ENCODE data around the gene SEMA3D.

Gene SEMA3D

DNA sequence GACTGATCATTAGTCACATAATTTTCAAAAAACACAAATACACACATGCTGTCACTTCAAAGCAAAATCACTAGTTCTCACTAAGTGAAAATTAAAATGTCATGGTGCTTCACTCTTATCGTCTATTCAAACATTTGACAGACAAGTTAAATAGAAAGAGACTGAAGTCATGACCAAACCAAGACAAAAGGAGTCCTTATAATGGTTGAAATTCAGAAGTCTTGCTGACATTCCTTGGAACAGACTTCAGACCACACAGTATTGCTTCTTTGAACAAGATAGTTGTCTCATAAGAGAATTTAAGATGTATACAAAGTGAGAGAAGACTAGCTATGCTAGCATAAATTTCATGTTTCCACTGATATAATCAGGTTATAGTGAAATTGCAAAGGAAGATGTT is 119.5 kb downstream of the SEMA3D start:
- TF ChIP-seq GATA1 (IDR thresholded peaks at IDR 0.05; ENCODE audit: low read depth, low read length) (no peak), POLR2A (IDR thresholded peaks at IDR 0.05; ENCODE audit: low read length) (no peak)
- no peak for DNase-seq

DNA sequence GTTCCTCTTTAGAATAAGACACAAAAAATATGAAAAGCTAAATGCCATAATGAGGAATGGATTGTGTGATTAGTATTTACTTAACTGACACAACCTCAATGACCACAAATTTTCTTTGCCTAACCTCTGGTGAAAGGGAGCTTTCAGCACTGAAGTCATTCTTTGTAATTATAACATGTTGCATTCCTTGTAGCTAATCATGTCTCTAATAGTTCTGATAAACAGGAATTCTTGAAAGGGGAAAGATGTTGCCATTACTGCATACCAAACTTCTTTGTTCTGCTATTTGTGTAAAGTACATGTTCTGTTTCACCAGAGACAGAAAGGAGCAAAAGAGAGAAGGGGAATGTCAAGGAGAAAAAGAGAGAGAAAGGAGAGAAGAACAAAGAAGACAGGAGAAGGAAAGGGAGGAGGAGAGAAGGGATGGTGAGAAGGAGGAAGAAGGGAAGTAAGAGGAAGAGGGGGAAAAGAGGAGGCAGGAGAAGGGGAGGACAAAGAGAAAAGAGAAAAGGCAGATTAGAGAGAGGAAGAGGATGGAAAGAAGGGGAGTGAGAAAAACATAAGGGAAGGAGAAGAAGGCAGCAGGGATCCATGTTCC is 120.9 kb downstream of the SEMA3D start:
- no peak for TF ChIP-seq POLR2A (IDR thresholded peaks at IDR 0.05; ENCODE audit: low read length)
- TF ChIP-seq GATA1 (IDR thresholded peaks at IDR 0.05; ENCODE audit: low read depth, low read length) = no peak

DNA sequence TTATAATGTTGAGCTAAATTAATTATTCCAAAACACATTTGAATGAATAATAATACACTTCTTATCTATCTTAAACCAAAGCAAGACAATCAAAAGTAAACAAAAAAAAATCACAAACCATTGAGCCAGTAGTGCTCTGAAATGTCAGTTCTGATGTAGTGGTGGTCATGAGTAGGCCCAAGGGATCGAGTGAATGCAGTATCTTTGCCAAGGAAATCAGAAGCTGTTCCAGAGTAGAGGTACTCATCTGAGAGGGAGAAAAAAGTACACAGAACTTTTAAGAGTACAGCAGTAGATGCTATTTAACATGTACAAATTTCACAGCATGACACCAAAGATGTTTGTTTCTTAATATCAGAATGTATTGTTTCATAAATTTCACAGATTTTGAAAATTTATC is 121.5 kb downstream of the SEMA3D start:
- DNase-seq = no peak
- TF ChIP-seq POLR2A (IDR thresholded peaks at IDR 0.05; ENCODE audit: low read length) (no peak), GATA1 (IDR thresholded peaks at IDR 0.05; ENCODE audit: low read depth, low read length) (no peak)

More for the DNA sequence above, 120.9 kb downstream of the SEMA3D start:
- DNase-seq = no peak

DNA sequence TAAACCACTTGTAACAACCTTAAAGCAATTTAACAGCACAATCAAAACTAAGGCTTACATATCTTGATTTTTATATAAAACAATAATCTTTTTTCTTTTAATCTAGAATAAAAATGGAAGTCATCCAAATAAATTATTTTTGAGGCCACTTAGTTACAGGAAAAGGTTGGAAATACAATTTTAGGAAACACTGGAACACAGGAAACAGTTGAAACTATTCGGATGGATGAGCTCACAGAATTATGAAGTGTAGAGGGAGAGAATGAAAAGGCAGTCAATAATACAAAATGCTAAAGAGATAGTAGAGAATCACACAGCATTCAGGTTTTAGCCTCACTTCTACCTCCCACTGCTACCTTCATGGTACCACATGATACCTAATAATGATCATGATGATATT is 124.2 kb downstream of the SEMA3D start:
- TF ChIP-seq GATA1 (IDR thresholded peaks at IDR 0.05; ENCODE audit: low read depth, low read length) (no peak), POLR2A (IDR thresholded peaks at IDR 0.05; ENCODE audit: low read length) (no peak)
- no peak for DNase-seq

DNA sequence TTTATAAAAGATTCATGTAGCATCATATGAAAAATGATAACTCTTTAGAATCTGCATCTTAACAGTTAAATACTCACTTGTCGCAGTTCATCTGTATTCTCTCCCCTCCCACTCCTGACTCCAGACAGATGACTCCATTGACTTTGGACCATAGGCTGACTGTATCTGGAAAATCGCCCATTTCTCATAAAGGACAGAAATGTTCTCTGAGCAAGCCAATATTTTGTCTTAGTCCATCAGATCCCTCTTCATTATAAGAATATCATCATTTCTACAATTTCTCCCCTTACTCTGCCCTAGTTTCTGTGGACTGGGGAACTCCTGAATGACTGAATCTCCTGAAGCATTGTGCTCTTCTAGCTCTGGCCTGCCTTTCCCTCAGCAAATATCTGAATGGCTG is 125.4 kb downstream of the SEMA3D start:
- TF ChIP-seq POLR2A (IDR thresholded peaks at IDR 0.05; ENCODE audit: low read length) = no peak
- TF ChIP-seq GATA1 (IDR thresholded peaks at IDR 0.05; ENCODE audit: low read depth, low read length) = no peak

DNA sequence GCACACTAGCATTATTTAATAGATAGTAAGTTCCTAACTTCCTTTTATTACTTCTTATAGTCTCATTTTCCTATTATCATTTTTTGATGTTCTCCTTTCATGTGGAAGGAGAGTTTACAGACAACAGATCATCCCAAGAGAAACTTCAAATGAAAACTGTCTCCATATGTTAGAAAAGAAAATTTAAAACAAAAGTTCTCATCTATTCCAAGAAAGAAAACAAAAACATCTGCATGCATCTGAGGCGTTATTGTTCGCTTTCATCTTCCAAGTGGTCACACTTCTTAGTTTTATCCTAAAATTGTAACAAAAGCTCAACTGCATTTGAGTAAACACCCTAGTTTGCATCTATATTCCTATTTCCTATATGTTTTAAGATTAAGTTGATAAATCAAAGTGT is 126.2 kb downstream of the SEMA3D start:
- DNase-seq = no peak
- TF ChIP-seq GATA1 (IDR thresholded peaks at IDR 0.05; ENCODE audit: low read depth, low read length) = no peak
- no peak for TF ChIP-seq POLR2A (IDR thresholded peaks at IDR 0.05; ENCODE audit: low read length)

More for the DNA sequence above, 125.4 kb downstream of the SEMA3D start:
- no peak for DNase-seq

DNA sequence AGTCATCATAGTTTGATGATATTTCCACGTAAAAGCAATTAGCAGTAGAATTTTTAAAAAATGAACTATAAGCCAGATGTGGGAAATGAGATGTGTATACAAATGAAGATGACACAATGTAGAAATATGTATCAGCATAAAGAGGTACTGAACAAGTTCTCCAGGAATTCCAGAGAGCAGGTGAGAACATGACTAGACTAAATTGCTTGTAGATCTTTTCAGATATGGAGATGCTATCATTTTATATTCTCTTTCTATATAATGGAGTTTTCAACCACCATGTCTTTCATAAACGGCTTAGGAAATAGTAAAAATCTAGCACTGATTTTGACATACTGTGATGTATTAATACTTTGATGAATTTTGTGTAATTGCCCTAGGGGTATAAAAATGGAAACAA is 130.9 kb downstream of the SEMA3D start:
- DNase-seq = no peak
- TF ChIP-seq POLR2A (IDR thresholded peaks at IDR 0.05; ENCODE audit: low read length) = no peak
- no peak for TF ChIP-seq GATA1 (IDR thresholded peaks at IDR 0.05; ENCODE audit: low read depth, low read length)

DNA sequence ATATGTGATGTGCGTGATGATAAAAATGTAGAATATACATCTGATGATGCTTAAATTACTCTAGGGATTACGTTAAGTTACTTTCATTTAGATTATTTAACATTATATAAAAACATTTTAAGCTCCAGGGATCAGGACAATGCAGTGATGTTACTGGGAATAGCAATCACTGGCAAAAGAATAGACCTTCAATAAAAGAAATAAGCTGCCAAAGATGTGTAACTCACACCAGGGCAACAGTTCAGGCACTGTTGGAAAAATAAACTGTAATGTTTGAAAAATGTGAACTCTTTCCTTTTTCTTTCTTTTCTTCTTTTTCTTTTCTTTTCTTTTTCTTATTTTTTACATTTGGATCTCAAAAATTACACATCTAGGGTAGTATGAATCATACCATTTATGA is 131.7 kb downstream of the SEMA3D start:
- DNase-seq = no peak
- TF ChIP-seq POLR2A (IDR thresholded peaks at IDR 0.05; ENCODE audit: low read length) = no peak
- TF ChIP-seq GATA1 (IDR thresholded peaks at IDR 0.05; ENCODE audit: low read depth, low read length) = no peak

DNA sequence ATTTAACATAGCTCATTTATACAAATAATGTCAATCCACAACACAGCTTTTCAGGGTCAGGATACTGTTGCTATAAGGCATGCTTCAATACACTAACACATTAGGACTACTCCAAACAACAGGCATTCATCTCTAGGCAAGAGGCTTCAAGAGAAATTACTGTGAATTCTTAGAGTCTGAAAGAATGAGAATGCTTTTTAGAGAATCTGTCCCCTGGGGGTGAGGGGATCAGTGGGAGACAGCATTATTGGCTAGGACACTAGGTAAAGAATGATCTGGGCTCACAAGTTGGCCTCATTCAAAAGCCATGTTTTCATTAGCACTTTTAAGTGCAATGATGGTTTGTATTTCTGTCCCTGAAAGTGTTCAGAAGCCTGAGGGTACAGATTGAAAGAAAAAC is 132.6 kb downstream of the SEMA3D start:
- TF ChIP-seq POLR2A (IDR thresholded peaks at IDR 0.05; ENCODE audit: low read length) (no peak), GATA1 (IDR thresholded peaks at IDR 0.05; ENCODE audit: low read depth, low read length) (no peak)
- DNase-seq = no peak

DNA sequence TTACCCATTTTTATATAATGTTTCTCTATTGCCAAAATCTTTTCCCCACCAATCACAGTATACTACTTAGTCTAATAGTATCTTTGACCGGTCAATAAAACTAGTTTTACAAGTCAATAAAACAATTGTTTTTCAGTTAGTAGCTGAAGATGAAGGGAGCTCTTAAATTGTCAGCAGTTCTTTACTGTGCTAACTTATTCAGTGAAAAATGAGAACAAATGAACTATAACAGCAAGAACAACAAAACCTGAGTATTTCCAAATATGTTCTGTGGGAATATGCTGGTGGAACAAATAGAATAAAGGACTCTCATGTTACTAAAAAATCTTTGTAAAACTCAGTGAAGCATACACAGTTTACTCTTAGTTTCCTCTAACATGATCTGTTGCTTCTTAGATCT is 134.0 kb downstream of the SEMA3D start:
- TF ChIP-seq POLR2A (IDR thresholded peaks at IDR 0.05; ENCODE audit: low read length) (no peak), GATA1 (IDR thresholded peaks at IDR 0.05; ENCODE audit: low read depth, low read length) (no peak)
- no peak for DNase-seq

DNA sequence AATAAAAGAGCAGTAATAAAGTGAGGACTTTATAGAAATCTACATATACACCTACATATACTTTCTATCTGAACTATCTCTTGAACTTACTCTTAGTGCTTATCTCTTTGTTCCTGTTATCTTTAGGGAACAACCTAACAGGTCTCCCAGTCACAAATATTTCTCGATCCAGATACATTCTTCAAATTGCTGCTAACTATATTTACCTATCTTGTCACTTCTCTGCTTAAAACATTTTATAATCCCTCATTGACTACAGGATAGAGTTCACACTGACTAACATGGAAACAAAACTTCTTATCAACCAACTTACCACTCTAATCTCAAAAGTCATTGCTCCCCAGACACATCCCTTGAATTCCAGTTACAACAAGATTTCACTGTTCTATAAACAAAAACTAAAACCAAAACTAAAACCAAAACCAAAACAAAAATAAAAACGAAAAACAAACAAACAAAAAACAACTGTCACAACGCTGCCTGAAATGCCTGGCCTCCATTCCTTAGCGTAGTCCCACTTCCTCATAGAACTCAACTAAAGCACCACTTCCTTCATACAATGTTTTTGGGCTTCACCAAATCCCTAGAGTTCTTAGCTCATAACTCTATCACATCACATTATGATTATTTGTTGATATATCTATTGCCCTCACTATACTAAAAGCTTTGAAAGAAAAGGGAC is 134.7 kb downstream of the SEMA3D start:
- no peak for DNase-seq
- no peak for TF ChIP-seq POLR2A (IDR thresholded peaks at IDR 0.05; ENCODE audit: low read length)
- no peak for TF ChIP-seq GATA1 (IDR thresholded peaks at IDR 0.05; ENCODE audit: low read depth, low read length)

DNA sequence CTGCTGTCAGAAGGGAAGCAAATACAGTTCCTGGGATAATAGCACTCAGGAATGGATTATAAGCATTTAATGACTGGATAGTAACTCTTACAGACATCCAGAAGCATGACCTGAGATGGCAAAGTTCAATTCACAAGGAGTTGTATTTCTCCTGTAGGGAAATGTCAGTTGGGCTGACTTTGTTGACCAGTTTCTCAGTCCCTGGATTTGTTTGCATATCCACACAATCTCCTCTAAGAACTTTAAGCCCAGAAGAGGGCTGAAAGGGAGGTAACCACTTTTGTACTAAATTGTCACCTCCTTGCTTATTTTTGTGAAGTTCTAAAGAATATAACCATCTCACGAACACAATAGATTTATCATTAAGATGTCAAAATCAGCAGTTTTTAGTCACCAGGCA is 140.3 kb downstream of the SEMA3D start:
- no peak for TF ChIP-seq GATA1 (IDR thresholded peaks at IDR 0.05; ENCODE audit: low read depth, low read length)
- no peak for TF ChIP-seq POLR2A (IDR thresholded peaks at IDR 0.05; ENCODE audit: low read length)
- DNase-seq = no peak

DNA sequence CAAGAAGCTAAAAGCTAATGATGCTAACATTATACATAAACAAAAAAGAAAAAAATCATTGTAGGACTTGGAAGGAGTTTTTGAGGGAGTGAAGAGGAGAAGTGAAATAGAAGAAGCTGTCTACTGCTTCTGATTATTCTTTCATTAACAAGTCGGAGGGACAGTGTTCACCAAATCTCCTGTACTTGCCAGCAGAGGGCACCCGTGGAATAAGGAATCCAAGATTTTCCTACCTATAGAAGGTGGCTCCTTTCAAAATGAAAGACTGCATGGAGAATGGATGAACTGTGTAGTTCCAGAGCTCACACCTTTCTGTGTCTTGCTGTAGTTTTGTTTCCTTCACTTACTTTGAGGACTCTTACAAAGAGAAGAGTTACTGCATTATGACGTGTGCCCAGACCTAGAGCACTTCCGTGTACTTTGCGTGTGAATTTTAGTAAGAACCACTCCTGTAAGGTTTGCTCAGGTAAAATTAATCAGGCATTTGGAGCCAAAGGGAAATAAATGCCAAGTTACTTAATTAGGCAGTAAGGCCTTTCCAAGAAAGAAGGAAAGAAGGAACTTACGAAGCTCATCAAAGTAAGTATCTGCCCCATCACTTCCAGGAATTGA is 145.1 kb downstream of the SEMA3D start:
- DNase-seq = peak; percentile 15 to 50
- TF ChIP-seq POLR2A (IDR thresholded peaks at IDR 0.05; ENCODE audit: low read length) = no peak

DNA sequence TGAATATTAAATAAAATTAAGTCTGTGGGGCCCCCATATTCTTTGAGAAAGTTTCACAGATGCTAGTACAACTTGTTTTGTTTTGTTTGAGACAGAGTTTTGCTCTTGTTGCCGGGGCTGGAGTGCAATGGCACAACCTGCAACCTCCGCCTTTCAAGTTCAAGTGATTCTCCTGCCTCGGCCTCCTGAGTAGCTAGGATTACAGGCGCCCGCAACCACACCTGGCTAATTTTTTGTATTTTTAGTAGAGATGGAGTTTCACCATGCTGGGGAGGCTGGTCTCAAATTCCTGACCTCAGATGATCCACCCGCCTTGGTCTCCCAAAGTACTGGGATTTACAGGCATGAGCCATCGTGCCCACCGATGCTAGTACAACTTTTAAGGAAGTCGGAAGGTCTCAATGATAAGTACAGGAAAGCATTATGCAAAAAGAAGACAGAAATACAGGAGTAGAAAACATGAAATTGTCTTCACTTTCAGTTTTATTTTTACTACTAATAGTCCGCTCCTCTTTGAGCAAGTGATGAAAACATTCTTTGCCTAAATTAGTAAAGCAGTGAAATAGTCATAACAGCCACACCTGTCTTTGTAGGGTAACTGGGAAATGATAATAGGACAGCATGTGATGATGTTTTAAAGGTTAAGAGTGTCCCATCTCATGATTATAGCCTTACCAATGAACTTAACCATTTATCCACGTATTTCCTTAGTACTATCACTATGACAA is 147.5 kb downstream of the SEMA3D start:
- no peak for TF ChIP-seq GATA1 (IDR thresholded peaks at IDR 0.05; ENCODE audit: low read depth, low read length)
- TF ChIP-seq POLR2A (IDR thresholded peaks at IDR 0.05; ENCODE audit: low read length) = no peak
- no peak for DNase-seq
